Astrocyte of the hippocampus (primary cell): Measurements from ENCODE around the gene UNC13C.

Source experiments
- DNase-seq: peaks from one replicate; pipeline ENCODE4 v3.0.0; 2011; ENCODE audit warnings: low read depth, low spot score

The UNC13C gene

DNA sequence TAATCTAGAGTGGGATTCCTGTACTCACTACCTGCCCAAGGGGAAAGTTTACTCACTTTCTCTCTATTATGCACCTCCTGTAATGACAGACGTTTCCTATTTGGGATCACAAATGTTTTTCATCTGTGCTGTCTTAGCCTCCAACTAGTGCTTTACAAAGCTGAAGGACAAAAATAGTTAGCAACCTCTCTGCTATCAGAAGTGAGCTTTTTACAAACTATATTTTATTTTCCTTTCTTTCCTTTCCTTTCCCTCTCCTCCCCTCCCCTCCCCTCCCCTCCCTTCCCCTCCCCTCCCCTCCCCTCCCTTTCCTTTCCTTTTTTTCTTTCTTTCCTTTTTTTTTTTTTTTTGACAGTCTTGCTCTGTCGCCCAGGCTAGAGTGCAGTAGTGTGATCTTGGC, 130.8 kb downstream of the UNC13C start:
- no peak for DNase-seq

DNA sequence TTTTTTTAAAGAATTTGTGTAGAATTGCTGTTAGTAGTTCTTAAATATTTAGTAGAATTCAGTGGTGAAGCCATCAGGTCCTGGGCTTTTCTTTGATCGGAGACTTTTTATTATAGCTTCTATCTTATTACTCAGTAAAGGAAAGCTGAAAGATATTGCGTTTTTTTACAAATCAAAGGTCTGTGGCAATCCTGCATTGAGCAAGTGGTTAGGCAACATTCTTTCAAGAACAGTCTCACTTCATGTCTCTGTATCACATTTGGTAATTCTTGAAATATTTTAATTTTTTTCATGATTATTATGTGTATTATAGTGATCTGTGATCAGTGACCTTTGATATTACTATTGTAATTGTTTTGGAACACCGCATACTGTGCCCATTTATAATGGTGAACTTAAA, 140.8 kb downstream of the UNC13C start:
- no peak for DNase-seq

DNA sequence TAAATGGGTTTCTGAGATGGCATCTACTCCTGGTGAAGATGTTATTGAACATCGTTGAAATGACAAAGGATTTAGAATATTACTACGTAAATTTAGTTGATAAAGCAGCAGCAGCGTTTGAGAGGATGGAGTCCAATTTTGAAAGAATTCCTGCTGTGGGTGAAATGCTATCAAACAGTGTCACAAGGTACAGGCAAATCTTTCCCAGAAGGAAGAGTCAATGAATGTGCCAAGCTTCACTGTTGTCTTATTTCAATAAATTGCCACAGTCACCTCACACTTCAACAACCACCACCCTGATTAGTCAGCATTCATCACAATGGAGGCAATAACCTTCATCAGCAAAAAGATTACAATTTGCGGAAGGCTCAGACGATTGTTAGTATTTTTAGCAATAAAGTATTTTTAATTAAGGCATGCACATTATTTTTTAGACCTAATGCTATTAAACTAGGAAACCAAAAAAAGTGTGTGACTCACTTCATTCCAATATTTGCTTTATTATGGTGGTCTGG, 142.8 kb downstream of the UNC13C start:
- DNase-seq = no peak

DNA sequence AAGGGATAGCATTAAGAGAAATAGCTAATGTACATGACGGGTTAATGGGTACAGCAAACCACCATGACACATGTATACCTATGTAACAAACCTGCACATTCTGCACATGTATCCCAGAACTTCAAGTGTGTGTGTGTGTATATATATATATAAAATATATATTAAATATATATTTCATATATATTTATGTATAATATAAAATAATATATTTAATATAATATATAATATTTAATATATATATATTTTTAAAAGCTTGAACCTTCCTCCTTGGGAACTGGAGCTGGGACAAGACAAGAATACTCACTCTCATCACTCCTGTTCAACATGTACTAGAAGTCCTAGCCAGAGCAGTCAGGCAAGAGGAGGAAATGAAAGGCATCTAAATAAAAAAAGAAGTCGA, 149.3 kb downstream of the UNC13C start:
- DNase-seq = no peak

DNA sequence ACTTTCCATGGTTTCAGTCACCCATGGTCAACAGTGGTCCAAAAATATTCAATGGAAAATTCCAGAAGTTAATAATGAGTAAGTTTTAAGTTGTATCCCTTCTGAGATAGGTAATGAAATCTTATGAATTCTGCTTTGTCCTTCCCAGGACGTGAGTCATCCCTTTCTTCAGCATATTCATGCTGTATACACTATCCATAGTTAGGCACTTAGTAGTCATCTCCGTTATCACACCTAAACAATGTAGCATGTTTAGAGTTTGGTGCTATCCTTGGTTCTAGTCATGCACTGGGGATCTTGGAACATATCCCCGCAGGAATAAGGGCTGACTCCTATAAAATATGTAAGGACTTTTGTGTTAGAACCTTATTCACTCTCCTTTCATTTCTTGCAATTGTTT, 153.2 kb downstream of the UNC13C start:
- no peak for DNase-seq

DNA sequence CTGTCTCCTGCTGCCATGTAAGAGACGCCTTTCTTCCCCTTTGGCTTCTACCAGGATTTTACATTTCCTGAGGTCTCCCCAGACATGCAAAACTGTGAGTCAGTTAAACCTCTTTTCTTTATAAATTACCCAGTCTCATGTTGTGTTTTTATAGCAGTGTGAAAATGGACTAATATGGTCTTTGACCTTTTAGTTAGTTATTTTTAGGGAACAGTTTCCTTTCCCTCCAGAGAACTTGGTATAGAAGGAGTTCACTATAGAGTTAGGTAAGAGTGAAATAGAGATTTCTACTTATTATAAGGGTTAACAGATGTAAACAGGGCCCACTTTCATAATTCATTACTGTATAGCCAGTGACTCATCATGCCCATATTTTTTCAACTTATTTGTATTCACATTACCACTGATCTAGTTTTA, 170.9 kb downstream of the UNC13C start:
- DNase-seq = no peak

DNA sequence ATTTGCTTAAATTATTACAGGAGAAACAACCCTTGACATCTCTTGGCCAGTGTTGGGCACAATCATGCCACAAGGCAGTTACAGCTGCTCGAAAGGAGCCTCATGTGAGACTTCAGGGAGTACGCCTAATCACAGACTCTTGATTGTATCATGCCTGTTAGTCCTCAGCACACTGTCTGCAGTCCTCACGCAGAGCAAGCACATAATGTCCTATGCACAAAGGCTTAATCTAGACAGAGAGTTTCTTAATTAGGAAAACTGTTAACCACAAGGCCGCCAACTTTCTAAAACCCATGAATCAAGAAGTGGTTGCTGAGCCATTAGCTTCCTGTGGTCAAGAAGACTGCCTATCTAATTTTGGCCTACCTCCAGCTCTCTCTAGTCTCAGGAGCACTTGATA, 172.0 kb downstream of the UNC13C start:
- DNase-seq = peak; percentile 40

DNA sequence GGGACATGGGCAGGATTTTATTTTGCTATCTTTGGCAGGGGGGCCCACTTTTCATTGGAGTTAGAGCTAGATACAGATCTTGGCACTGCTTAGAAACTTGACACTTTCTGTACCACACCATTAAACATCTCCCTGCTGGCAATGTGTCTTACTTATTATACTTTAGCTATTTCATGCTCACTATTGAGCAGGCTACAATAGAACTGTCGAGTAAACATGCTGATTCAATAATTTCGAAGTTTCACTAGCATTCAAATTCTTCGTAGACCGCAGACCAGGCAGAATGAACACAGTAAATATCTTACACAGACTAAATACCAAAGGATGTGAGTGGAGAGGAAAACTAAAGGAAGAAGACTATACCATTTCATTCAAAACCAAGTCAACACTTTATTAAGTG, 180.8 kb downstream of the UNC13C start:
- DNase-seq = peak; percentile 2

DNA sequence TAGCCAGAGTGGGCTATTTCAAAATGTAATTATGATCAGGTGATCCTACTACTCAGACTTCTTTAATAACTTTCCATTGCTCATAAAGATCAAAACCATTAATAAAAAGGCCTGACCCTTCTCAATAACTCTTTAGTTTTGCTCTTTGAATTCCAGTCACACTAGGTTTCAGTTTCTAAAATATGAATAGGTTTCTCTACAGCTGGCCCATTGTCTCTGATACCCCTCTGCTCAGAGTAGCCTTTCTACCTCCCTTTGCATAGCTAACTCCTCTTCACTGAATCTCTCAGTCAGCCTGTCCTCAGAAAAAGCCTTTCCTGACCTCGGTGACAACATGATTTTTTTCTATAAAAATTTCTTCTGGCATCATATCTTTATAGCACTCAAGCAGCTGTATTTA, 209.1 kb downstream of the UNC13C start:
- DNase-seq = no peak

DNA sequence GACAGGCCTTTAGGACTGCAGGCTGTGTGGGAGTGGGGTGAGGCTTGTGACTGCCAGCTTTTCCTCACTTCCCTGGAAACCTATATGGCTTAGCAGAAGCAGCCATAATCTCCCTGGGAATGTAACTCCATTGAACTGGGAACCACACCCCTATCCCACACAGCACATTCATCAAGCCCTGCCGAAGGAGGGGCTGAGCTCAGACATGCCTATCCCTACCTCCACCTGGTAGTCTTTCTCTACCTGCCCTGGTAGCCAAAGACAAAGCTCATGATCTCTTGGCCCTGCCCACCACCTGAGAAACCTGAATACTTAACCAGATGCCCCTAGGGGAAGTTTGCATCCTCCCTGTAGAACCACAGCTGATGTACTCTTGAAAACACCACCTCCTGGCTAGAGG, 219.8 kb downstream of the UNC13C start:
- no peak for DNase-seq

DNA sequence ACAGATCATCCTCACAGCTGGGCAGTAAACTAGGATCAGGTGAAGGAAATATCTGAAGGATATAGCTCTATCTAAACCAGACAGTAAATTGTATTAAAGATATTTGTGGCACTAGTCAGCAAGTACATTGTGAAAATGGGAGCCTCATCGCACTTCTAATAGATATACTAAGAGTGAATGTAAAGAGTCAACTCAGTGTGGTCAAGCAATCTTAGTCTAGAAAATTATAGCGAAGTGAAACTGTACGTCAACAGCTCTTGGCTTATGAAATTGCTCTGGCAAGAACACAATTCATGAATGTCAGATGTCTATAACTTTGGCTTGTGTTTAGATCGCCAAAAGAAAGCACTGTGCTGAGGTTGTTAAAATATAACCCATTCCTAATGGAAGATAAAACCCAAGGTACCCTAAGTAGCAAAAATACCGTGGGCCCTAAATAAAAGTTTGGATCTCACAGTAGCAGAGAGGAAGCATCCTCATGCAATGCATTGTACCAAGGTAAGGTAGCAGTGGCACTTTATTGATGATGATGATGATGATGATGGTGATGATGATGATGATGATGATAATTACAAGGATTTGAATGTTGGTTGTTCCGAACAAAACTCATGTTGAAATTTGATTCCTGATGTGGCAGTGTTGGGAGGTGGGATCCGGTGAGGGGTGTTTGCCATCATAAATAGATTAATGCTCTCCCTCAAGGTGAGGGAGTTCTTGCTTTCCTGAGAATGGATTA, 228.5 kb downstream of the UNC13C start:
- no peak for DNase-seq

DNA sequence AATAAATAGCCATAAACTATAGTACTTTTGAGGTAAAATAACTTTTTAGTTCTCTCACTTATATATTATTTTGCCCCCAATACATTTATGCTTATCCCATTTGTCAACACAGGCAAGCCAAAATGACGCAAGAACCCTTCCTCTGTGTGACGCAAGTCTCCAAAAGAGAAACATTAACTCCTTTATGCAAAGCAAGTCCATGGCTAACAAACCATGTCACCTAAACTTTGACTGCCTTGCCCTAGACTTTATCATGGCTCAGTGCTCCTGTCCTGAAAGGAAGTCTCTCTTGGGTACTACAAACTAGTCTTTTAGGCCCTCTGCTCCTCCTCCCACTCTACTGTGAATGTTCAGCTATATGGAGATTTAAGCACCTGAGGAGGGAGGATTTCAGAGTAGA, 230.5 kb downstream of the UNC13C start:
- no peak for DNase-seq

DNA sequence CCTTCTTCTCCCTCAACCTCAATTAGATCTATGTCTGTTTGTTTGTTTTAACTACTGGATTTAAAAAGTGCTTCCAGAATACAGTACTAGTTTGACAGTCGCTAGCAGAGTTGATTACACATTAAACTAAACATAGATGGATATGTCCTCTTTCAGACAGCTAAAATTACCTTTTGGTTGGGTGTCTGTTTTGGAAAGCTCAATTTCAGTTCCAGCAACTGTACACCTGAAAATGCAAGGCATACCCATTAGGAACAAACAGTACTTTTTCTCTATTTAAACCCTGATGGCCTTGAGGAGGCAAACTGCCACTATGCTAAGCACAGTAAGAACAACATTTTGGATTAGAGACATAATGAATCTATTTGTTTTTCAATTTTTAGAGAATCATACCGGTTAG, 234.4 kb downstream of the UNC13C start:
- DNase-seq = no peak

DNA sequence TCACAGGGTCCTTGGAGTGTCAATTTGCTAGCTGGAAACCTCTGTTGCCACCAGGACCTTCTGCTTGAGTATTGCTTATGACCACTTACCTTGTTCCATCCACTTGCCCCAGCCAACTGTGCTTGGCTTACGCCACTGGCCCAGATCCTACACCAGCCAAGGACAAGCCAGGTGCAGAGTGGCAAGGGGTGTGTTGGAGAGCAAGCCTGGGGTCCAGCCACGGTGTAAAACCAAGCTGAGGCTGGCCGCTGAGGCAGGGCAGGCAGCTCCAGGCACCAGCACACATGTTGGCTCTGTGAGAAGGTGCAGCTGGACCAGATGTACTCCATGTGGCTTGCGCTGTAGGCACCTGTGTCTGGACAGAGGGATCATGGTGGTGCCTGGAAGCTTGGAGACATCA, 248.2 kb downstream of the UNC13C start:
- DNase-seq = no peak

DNA sequence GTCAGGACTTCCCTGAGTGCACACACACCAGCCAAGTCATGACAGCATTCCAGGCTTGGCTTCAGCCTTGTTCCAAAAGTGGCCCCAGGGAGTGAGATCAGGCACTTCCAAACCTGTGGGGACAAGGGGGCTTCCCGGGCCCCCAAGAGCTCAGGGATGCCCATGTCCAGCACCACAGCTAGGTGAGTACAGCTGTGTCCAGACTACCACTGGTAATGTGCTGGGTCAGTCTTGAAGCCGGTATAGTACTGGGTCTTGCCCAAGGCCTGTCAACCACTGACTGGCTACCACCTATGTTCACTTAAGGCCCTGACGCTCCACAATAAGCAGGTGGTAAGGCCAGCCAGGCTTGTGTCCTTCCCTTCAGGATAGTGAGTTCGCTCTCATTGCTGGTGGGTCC, 249.3 kb downstream of the UNC13C start:
- DNase-seq = no peak

DNA sequence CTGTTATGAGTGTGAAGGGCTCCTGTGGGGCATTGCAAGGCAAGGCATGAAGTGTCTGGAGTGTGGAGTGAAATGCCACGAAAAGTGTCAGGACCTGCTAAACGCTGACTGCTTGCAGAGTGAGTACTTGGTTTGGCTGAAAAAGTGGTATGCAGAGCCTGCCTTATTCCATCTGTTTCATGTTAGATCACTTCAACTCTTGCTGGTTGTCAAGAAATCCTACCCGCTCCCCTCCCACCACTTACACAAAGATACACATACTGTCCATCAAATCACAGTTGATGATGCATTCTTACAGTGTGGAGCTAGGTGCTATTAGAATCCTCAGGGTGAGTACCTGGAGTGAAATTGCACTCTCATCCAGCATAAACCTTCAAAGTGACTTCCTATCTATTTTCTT, 272.1 kb downstream of the UNC13C start:
- DNase-seq = no peak

DNA sequence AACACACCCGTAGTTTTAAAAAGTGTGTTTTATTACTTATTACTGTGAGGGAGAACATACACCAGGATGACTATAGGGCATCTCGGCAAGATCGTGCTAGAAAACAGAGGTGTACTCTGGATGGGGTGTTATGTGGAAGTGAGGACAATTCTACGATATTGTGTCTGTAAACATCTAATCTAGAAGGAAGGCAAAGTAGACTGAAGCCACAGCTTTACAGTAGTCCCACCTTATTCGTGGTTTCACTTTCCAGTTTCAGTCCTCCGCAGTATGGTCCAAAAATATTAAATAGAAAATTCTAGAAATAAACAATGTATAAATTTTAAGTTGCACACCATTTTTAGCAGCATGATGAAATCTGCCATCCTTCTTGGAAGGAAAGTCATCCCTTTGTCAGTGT, 277.9 kb downstream of the UNC13C start:
- DNase-seq = no peak

DNA sequence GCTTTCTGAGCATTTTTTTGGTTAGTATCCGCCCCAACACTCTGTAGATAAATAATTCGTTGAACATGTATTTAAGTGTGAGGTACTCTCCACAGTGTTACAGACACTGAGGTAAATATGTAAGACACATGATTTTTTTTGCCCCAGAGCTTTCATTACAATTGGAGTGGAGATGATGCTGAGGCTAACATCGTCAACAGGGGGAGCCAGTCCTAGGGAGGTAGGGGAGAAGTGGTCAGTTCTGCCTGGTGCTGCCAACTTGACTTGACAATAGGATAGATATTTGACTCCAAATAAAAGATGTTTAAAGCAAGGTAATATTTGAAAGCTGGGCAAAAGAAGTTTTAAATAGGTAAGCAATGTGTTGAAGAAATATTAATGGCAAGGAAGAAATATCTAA, 295.7 kb downstream of the UNC13C start:
- no peak for DNase-seq

DNA sequence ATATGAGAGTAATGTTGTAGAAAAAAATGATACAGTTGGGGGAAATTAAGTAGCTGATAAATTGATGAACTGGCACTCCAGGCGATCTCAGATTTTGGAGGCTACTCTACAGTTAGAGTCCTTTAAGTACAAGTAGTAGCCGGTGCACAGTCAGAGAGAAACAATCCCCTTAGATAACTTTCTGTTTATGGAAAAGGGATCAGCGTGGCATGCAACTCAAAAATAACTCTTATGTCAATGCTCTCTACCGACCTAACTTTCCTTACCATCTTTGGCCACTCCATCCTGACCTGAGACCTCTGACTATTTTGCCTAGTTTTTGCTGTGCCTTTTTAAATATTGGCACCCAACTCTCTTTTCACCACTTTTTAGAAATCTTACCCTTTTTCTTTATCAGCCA, 299.6 kb downstream of the UNC13C start:
- DNase-seq = no peak

DNA sequence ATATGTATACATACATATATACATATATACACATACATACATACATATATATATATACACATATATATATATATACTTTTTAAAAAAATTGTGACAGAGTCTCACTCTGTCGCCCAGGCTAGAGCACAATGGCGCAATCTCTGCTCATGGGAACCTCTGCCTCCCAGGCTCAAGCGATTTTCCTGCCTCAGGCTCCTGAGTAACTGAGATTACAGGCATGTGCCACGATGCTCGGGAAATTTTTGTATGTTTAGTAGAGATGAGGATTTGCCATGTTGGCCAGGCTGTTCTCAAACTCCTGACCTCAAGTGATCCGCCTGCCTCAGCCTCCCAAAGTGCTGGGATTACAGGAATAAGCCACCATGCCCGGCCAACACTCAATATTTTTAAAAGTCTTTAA, 302.5 kb downstream of the UNC13C start:
- DNase-seq = no peak

DNA sequence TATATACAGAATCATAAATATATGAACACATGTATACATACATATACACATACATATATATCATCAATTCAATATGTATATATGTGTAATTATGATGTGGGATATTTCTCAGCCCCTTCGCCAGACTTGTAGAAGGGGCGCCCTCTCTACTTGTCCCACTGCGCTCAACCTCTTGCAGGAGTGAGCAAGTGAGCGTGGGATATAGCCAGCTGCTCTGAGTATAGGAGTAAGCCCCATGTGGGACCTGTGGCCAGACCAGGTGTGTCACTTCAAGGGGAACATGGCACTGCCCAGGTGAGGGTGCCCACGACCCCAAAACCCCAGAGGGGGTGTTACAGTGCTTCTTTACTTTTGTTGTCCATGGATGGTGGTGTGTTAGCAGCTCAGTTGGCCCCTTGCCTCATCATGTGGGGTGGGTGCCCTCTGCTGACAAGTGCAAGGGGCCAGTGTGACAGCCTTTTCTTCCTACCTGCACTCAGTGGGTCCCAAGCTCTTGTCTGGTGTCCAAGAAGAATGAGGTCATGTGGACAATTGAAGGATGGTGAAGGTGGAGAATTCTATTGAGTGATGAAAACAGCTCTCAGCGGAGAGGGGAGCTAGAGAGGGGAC, 304.1 kb downstream of the UNC13C start:
- DNase-seq = no peak

DNA sequence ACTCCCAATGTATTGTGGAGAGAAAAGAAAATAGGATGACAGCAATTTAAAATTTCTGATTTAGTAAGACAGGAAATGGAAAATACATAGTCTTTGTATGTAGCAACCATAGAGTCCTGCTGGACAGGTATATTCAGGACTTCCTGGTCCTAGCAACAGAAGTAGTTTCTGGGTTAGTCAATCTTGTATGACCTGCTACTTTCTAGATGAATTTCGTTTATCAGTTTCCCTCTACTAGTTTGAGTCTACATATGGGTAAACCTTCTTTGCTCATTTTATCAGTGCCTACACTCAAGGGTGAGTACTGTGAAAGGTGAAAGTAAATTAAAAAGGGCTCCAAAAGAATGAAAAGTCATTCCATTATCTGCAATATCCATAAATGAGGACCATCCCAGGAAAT, 309.8 kb downstream of the UNC13C start:
- DNase-seq = no peak

DNA sequence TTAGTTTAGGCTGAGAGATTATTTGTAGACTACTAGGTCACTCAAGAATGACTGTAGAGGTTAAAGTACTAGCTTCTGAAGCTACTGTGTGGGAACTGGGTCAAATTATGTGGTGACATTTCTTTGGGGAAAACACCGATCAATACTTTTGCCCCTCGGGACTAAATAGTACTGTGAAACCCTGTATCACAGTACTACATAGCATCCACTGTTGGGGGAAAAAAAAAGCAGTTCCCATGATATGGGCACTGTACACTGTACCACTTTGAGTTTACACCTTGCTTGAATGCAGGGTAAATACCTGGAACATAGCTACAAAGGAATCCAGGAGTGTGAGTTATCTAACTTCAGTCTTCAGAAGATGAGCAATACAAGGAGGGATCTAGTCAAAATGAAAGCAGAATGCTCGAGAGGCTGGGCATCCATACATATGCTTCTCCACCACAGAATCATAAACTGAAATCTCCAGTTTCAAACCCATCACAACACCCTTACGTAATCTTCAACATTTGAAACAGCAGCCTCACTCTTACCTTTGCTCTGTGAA, 311.4 kb downstream of the UNC13C start:
- DNase-seq = no peak
